IMR-90 (cell line): Measurements from ENCODE around the gene OTC. TPM values are rescaled to one million over a fixed set of nuclear protein-coding genes. Genes with fewer than 3 reads are reported as not detected.

Experiments used
- ATAC-seq: fragments of 200-7000 bp; cut with Tn5 transposase; 2 replicates; pipeline ENCODE4 v1.9.1; 2020; ENCODE audit warnings: low read depth, mild to moderate bottlenecking, moderate library complexity
- BruUV-seq: library from RNA; stranded (reverse); fragments of 400-500 nt; replicated peaks from 2 replicates; lab custom pipeline; 2021; lab: Mats Ljungman, UMichigan
- CTCF ChIA-PET: fragments of 300-600 bp; formaldehyde crosslinking; extraction: SDS; loops from one replicate; lab custom pipeline; 2021; ENCODE audit warnings: antibody characterized with exemption; lab: Yijun Ruan, JAX
- POLR2A ChIA-PET: fragments of 300-600 bp; sonication (Branson Sonifier 250); formaldehyde crosslinking; loops from one replicate; lab custom pipeline; 2022; ENCODE audit warnings: antibody characterized with exemption; ENCODE audit not compliant: unreplicated experiment; lab: Charles Lee
- DNase-seq: peaks from one replicate; pipeline ENCODE4 v3.0.0; 2013
- H2AFZ ChIP-seq: replicated peaks from 2 replicates; pipeline ENCODE3; 2013; ENCODE audit warnings: low read length, mild to moderate bottlenecking; ENCODE audit not compliant: poor library complexity
- H2AK5ac ChIP-seq: 2 replicates; pipeline ENCODE4 v1.6.1; 2013; ENCODE audit warnings: low read depth, low read length, inconsistent platforms
- H2AK9ac ChIP-seq: replicated peaks from 2 replicates; pipeline ENCODE3; 2013; ENCODE audit warnings: mild to moderate bottlenecking, low read depth, low read length, moderate library complexity; ENCODE audit not compliant: poor library complexity
- H2BK120ac ChIP-seq: 2 replicates; pipeline ENCODE4 v1.6.1; 2013; ENCODE audit warnings: low read depth, low read length, inconsistent platforms
- H2BK15ac ChIP-seq: 3 replicates; pipeline ENCODE4 v1.6.1; 2013; ENCODE audit warnings: low read depth, low read length, inconsistent platforms
- H2BK20ac ChIP-seq: 2 replicates; pipeline ENCODE4 v1.6.1; 2013; ENCODE audit warnings: low read depth, mild to moderate bottlenecking, inconsistent platforms, low read length, moderate library complexity
- H2BK5ac ChIP-seq: 2 replicates; pipeline ENCODE4 v1.6.1; 2013; ENCODE audit warnings: mild to moderate bottlenecking, low read depth, low read length, inconsistent platforms; ENCODE audit not compliant: poor library complexity, severe bottlenecking
- H3K14ac ChIP-seq: replicated peaks from 2 replicates; pipeline ENCODE4 v1.6.1; 2013; ENCODE audit warnings: low read depth, low read length, inconsistent platforms
- H3K18ac ChIP-seq: 2 replicates; pipeline ENCODE4 v1.6.1; 2013; ENCODE audit warnings: low read depth, low read length, control low read depth
- H3K23ac ChIP-seq: 2 replicates; pipeline ENCODE4 v1.6.1; 2013; ENCODE audit warnings: low read depth, low read length, inconsistent platforms
- H3K27ac ChIP-seq: 2 replicates; pipeline ENCODE4 v1.5.1; 2013; ENCODE audit warnings: mild to moderate bottlenecking, control low read depth, low read length; ENCODE audit not compliant: insufficient read depth
- H3K27me3 ChIP-seq: 2 replicates; pipeline ENCODE4 v1.6.1; 2013; ENCODE audit warnings: low read length; ENCODE audit not compliant: control insufficient read depth, insufficient read depth
- H3K36me3 ChIP-seq: 2 replicates; pipeline ENCODE4 v1.6.1; 2013; ENCODE audit warnings: low read length, mixed read lengths; ENCODE audit not compliant: control insufficient read depth, insufficient read depth
- H3K4ac ChIP-seq: 2 replicates; pipeline ENCODE4 v1.6.1; 2013; ENCODE audit warnings: low read depth, low read length, inconsistent platforms
- H3K4me1 ChIP-seq: 2 replicates; pipeline ENCODE4 v1.6.1; 2013; ENCODE audit warnings: low read length, mixed read lengths; ENCODE audit not compliant: control insufficient read depth, insufficient read depth
- H3K4me2 ChIP-seq: 2 replicates; pipeline ENCODE4 v1.6.1; 2013; ENCODE audit warnings: low read depth, mild to moderate bottlenecking, control low read depth, low read length, moderate library complexity
- H3K4me3 ChIP-seq: 2 replicates; pipeline ENCODE4 v1.5.1; 2013; ENCODE audit warnings: low read depth, mild to moderate bottlenecking, control low read depth, low read length, moderate library complexity; ENCODE audit not compliant: insufficient read depth
- H3K56ac ChIP-seq: 2 replicates; pipeline ENCODE4 v1.6.1; 2013; ENCODE audit warnings: low read length, inconsistent platforms; ENCODE audit not compliant: insufficient read depth; ENCODE audit errors: extremely low read depth
- H3K79me1 ChIP-seq, 2 experiments: 2 replicates each; pipeline ENCODE4 v1.6.1; 2013; ENCODE audit warnings: low read length in 2 of 2, inconsistent platforms in 1 of 2, low read depth in 1 of 2
- H3K9ac ChIP-seq: 2 replicates; pipeline ENCODE4 v1.6.1; 2013; ENCODE audit warnings: low read depth, low read length, control low read depth
- H3K9me1 ChIP-seq: 2 replicates; pipeline ENCODE4 v1.6.1; 2013; ENCODE audit warnings: low read length, inconsistent platforms; ENCODE audit not compliant: insufficient read depth
- H3K9me3 ChIP-seq: 2 replicates; pipeline ENCODE4 v1.6.1; 2013; ENCODE audit warnings: low read length; ENCODE audit not compliant: control insufficient read depth, insufficient read depth
- H4K20me1 ChIP-seq: 2 replicates; pipeline ENCODE4 v1.6.1; 2013; ENCODE audit warnings: low read length, inconsistent platforms; ENCODE audit not compliant: insufficient read depth
- H4K5ac ChIP-seq: 2 replicates; pipeline ENCODE4 v1.6.1; 2013; ENCODE audit warnings: mild to moderate bottlenecking, low read depth, low read length, control low read depth
- H4K8ac ChIP-seq, 2 experiments: 2 replicates each; pipeline ENCODE4 v1.6.1; 2013; ENCODE audit warnings: low read depth in 2 of 2, low read length in 2 of 2, control low read depth in 1 of 2, inconsistent platforms in 1 of 2
- H4K91ac ChIP-seq: 2 replicates; pipeline ENCODE4 v1.6.1; 2013; ENCODE audit warnings: low read depth, low read length, inconsistent platforms; ENCODE audit not compliant: insufficient read depth
- BHLHE40 ChIP-seq: fragments of 150-350 bp; IDR thresholded peaks from 2 replicates; pipeline ENCODE4 v1.6.1; 2016; ENCODE audit warnings: mild to moderate bottlenecking, low read depth, low read length
- CEBPB ChIP-seq: IDR thresholded peaks from 2 replicates; pipeline ENCODE4 v1.6.1; 2012; ENCODE audit warnings: low read depth, low read length, improper control_type of control experiment
- CHD1 ChIP-seq: IDR thresholded peaks from 2 replicates; pipeline ENCODE4 v1.6.1; 2012; ENCODE audit warnings: low read depth, low read length, improper control_type of control experiment
- FOS ChIP-seq: fragments of 150-350 bp; IDR thresholded peaks from 2 replicates; pipeline ENCODE4 v1.6.1; 2016; ENCODE audit warnings: low read depth, low read length
- MAFK ChIP-seq: IDR thresholded peaks from 2 replicates; pipeline ENCODE4 v1.6.1; 2012; ENCODE audit warnings: low read depth, low read length, improper control_type of control experiment
- MAZ ChIP-seq: IDR thresholded peaks from 2 replicates; pipeline ENCODE4 v1.6.1; 2012; ENCODE audit warnings: low read depth, mild to moderate bottlenecking, low read length, improper control_type of control experiment, moderate library complexity, borderline replicate concordance
- MXI1 ChIP-seq: IDR thresholded peaks from 2 replicates; pipeline ENCODE4 v1.6.1; 2012; ENCODE audit warnings: low read depth, mild to moderate bottlenecking, low read length, moderate library complexity, borderline replicate concordance
- NFE2L2 ChIP-seq: fragments of 150-350 bp; IDR thresholded peaks from 2 replicates; pipeline ENCODE4 v1.6.1; 2016; ENCODE audit warnings: low read depth, mild to moderate bottlenecking, low read length
- POLR2A ChIP-seq: IDR thresholded peaks from 2 replicates; pipeline ENCODE4 v1.6.1; 2012; ENCODE audit warnings: mild to moderate bottlenecking, low read depth, low read length
- RAD21 ChIP-seq: IDR thresholded peaks from 2 replicates; pipeline ENCODE4 v1.6.1; 2012; ENCODE audit warnings: low read length, improper control_type of control experiment
- RCOR1 ChIP-seq: IDR thresholded peaks from 2 replicates; pipeline ENCODE4 v1.6.1; 2012; ENCODE audit warnings: mild to moderate bottlenecking, low read length, improper control_type of control experiment; ENCODE audit not compliant: insufficient replicate concordance
- RFX5 ChIP-seq: IDR thresholded peaks from 2 replicates; pipeline ENCODE4 v1.8.0; 2012; ENCODE audit warnings: low read depth, mild to moderate bottlenecking, low read length, moderate library complexity
- SMC3 ChIP-seq: fragments of 150-350 bp; IDR thresholded peaks from 2 replicates; pipeline ENCODE4 v1.6.1; 2016; ENCODE audit warnings: low read depth, mild to moderate bottlenecking, antibody characterized with exemption, low read length, moderate library complexity
- WGBS, 2 experiments: methylation state at CpG; one replicate each; pipeline versions ENCODE4 v1.1.5 to v1.1.7; 2013; ENCODE audit warnings: missing lambda C conversion rate in 2 of 2; ENCODE audit not compliant: insufficient read length in 1 of 2; ENCODE audit errors: extremely low coverage in 2 of 2; 5-methylcytosine and 5-hydroxymethylcytosine counted together
- dilution Hi-C: fragments of 300-500 bp; cut with HindIII; formaldehyde crosslinking; loops from one replicate; pipeline ENCODE4 v1.14.3; 2018; ENCODE audit warnings: low sequenced_read_pairs; ENCODE audit not compliant: unreplicated experiment
- in situ Hi-C: fragments of 300-500 bp; cut with MboI; formaldehyde crosslinking; loops from 3 replicates; pipeline ENCODE4 v1.14.3; 2019; ENCODE audit warnings: low sequenced_read_pairs, inconsistent platforms, mixed read lengths
- intact Hi-C: fragments of 100-400 bp; cut with micrococcal nuclease; formaldehyde crosslinking; loops from 2 replicates; pipeline ENCODE4 v1.10.0; 2022
- polyA plus RNA-seq, 3 experiments: library from polyadenylated mRNA; depleted of rRNA; stranded (reverse); fragments of >200 nt; gene quantifications; 2 replicates each; pipeline ENCODE4 v1.2.3, GENCODE V29; 2012; ENCODE audit warnings: low replicate concordance in 1 of 3
- total RNA-seq: library from RNA; depleted of rRNA; stranded (reverse); fragments of >200 nt; gene quantifications from 2 replicates; pipeline ENCODE4 v1.2.3, GENCODE V29; 2012
- TF ChIP-seq, protein P1 (sequence below): fragments of 150-350 bp; IDR thresholded peaks from 2 replicates; pipeline ENCODE4 v1.6.1; 2016; ENCODE audit warnings: low read depth, mild to moderate bottlenecking, low read length, moderate library complexity, borderline replicate concordance
- TF ChIP-seq, protein P2 (sequence below): conservative IDR thresholded peaks from 2 replicates; pipeline ENCODE4 v1.5.1; 2012; ENCODE audit warnings: mild to moderate bottlenecking, low read depth, low read length, improper control_type of control experiment
- TF ChIP-seq, protein P3 (sequence below): fragments of 150-350 bp; IDR thresholded peaks from 2 replicates; pipeline ENCODE4 v1.6.1; 2017; ENCODE audit warnings: mild to moderate bottlenecking, antibody characterized with exemption, low read length, low read depth

Gene OTC
- total and polyA plus RNA-seq, 2 of the 4 experiments (the other 2 are of a cell fraction), result not detected

DNA sequence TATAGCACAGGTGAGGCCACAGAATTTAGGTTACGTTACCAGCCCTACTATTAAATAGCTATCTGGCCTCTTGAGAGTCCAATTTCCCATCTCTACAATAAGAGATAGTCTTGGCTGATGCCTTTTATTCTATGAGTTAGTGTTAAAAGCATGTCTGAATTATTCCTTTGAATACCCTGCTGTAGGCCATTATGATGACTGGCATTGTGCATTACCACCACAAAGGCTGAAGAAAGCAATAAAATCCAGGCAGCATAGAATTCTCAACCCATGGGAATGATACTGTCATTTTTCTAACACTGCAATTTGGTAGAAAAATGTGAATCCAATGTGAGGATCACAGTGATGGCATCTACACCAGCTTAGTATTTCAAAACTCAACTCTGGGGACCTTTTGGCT lies 51.4 kb downstream of the OTC start:
- Histone ChIP-seq H4K5ac (no peak overlapping the region), H3K9ac (no peak overlapping the region), H3K56ac (no peak overlapping the region), H3K27me3 (peaks cover 4% of the 10 kb centered on the region), H2AK9ac (no peak overlapping the region), H4K8ac (no peak overlapping the region), H2AK5ac (no peak overlapping the region), H2BK15ac (no peak overlapping the region), H4K91ac (no peak overlapping the region), H3K18ac (no peak overlapping the region), H2BK120ac (no peak overlapping the region), H3K36me3 (no peaks in the 10 kb centered on the region), H3K4ac (no peak overlapping the region), H3K27ac (no peak overlapping the region), H3K14ac (no peak overlapping the region), H3K4me2 (no peak overlapping the region), H2BK5ac (no peak overlapping the region), H3K4me1 (no peaks in the 10 kb centered on the region), H2BK20ac (no peak overlapping the region), H3K79me1 (no peaks in the 10 kb centered on the region), H3K23ac (no peak overlapping the region), H3K4me3 (no peak overlapping the region), H3K9me1 (no peaks in the 10 kb centered on the region), H3K9me3 (no peaks in the 10 kb centered on the region), H2AFZ (no peak overlapping the region), H4K20me1 (no peaks in the 10 kb centered on the region)
- ATAC-seq (no peak), DNase-seq (no peak)
- TF ChIP-seq MXI1 (no peak), CHD1 (no peak), RCOR1 (no peak), FOS (no peak), CEBPB (no peak), SMC3 (no peak), BHLHE40 (no peak), MAZ (no peak), NFE2L2 (no peak), MAFK (no peak), RAD21 (no peak), RFX5 (no peak), POLR2A (no peak)
- TF ChIP-seq, protein P1, sequence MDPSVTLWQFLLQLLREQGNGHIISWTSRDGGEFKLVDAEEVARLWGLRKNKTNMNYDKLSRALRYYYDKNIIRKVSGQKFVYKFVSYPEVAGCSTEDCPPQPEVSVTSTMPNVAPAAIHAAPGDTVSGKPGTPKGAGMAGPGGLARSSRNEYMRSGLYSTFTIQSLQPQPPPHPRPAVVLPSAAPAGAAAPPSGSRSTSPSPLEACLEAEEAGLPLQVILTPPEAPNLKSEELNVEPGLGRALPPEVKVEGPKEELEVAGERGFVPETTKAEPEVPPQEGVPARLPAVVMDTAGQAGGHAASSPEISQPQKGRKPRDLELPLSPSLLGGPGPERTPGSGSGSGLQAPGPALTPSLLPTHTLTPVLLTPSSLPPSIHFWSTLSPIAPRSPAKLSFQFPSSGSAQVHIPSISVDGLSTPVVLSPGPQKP, result no peak
- TF ChIP-seq, protein P2, sequence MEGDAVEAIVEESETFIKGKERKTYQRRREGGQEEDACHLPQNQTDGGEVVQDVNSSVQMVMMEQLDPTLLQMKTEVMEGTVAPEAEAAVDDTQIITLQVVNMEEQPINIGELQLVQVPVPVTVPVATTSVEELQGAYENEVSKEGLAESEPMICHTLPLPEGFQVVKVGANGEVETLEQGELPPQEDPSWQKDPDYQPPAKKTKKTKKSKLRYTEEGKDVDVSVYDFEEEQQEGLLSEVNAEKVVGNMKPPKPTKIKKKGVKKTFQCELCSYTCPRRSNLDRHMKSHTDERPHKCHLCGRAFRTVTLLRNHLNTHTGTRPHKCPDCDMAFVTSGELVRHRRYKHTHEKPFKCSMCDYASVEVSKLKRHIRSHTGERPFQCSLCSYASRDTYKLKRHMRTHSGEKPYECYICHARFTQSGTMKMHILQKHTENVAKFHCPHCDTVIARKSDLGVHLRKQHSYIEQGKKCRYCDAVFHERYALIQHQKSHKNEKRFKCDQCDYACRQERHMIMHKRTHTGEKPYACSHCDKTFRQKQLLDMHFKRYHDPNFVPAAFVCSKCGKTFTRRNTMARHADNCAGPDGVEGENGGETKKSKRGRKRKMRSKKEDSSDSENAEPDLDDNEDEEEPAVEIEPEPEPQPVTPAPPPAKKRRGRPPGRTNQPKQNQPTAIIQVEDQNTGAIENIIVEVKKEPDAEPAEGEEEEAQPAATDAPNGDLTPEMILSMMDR, result no peak
- TF ChIP-seq, protein P3, sequence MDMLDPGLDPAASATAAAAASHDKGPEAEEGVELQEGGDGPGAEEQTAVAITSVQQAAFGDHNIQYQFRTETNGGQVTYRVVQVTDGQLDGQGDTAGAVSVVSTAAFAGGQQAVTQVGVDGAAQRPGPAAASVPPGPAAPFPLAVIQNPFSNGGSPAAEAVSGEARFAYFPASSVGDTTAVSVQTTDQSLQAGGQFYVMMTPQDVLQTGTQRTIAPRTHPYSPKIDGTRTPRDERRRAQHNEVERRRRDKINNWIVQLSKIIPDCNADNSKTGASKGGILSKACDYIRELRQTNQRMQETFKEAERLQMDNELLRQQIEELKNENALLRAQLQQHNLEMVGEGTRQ, result no peak
- ChIA-PET POLR2A (no interaction called here), CTCF (no interaction called here)
- intact Hi-C loops, result no loop called here
- no CpG with 5 or more reads among the region's 1 CpG for WGBS, 2 experiments
- BruUV-seq, result no TSS peak
- dilution Hi-C loops, result no loop called here
- in situ Hi-C loops, result no loop called here
